HG03378 (cell line): ENCODE measurements around the gene PDGFRA.
"Not testable (repeated sequence)": the region's sequence is repeated elsewhere in the genome, so short reads cannot be mapped to it uniquely, and the experiment has no call there.

ENCODE experiments used
- ATAC-seq: cut with Tn5 transposase; IDR thresholded peaks from one replicate; pipeline ENCODE4 v1.9.1; 2021; ENCODE audit warnings: mild to moderate bottlenecking, moderate library complexity; ENCODE audit not compliant: unreplicated experiment

The PDGFRA gene

DNA sequence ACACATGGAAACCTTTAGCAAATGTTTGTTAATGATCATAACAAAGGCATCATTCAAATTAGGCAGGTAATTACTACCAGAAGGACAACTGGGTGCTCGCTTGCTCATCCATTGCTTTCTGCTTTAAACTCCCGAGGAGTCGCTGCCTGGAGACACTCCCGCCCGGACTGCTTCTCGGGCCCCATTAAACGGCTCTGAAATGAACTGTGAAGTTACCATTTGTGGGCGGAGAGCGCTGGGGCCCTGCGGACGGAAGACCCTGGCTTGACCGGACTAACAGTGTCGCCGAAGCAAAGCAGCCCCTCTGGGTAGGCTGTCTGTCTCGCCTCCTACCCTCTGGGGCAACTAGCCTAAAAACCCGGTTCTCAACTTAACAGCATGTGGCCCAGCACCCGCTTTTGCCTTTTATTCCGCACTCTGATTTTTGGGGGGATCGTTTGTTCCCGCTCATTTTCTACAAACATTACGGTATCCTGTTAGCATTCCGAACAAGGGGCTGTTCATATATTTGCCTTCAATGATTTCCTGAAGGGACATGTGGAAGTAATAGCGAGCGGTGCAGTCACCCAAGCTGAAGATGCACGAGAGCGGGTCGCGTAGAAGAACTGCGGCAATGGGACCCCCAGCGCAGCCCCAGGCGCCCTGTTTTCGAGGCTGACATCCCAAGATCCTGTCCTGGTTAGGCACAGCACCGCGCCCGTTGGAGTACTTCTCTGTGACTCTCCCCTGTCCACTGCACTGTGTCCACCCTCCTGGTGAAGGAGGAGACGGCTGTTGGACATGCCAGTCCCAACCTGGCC, 1.6 kb upstream of the PDGFRA start:
- ATAC-seq, result no peak

DNA sequence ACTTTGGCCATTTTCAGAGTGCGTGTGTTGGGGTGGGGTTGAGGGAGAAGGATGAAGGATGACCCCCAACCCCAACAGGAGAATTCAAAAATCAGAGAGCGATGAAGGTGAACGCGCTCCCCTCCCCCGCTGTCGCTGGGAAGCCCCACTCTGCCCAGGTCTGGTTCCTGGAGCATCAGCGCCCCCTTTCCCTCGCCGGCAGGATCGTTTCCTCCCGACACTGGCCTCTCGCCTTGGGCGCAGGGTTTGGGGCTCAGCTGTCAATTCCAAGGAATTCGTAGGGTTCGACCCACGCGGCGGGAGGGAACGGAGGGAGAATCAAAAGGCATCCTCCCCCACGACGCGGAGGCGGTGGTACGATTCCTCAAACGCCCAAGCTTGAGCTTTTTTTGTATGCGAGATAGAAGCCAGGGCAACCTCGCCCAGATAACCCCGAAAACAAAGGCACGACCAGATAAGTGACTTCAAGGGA, 1.0 kb upstream of the PDGFRA start:
- ATAC-seq, result no peak

DNA sequence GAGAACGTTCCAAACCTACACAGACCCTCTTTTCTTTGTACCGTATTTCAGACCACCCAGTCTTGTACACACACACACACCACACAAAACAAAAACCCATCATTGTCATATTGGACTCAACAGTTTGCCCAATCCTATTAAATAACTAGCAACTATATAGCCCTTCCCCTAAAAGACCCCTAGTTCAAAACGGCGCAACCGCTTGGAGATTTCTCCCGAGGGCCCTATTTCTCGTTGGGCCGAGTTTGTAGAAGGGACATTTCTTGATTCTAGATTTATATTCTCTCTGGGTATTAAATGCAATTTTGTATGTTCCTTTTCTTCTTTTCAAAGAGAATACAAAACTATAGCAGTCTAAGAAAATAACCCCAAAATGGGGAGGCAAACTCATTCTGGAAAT, 547 bp upstream of the PDGFRA start:
- no peak for ATAC-seq

DNA sequence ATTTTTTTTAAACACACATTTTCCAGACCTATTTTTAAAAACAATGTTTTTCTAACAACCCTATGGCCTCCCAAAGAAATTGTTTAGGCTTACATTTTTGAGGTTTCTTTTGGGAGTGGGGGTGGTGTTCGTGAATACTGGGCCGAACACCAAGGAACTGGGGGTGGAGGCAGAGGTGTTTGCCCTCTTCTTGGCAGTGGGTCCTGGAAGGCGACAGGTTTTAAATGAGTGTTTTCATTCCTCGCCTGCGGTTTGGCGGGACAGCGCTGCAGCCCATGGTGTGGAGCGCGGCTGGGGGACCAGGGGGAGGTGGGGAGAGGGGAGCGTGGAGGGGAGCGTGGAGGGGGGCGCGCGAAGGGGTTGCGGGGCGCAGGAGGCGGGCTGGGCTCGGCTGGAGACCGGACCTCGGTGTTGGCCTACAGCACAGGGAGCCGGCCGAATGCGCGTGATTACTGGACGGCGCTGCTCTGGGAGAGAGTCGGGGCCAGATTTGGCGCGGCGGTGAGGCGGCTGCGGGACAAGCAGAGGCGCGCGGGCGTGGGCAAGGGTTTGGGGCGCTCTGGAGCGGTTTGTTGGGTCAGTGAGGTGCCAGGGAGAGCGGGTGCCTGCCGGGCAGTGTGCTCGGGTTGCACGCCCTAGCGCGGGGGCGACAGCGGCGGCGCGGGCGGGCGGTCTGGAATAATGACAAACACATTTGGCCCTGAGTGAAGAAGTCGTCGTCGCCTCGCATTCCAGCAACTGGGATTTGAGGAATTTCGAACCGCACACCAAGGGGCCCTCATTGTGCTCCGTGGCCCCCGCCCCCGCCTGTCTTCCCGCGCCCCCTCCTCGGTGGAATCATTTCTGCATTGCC, 764 bp downstream of the PDGFRA start:
- ATAC-seq, result no peak

DNA sequence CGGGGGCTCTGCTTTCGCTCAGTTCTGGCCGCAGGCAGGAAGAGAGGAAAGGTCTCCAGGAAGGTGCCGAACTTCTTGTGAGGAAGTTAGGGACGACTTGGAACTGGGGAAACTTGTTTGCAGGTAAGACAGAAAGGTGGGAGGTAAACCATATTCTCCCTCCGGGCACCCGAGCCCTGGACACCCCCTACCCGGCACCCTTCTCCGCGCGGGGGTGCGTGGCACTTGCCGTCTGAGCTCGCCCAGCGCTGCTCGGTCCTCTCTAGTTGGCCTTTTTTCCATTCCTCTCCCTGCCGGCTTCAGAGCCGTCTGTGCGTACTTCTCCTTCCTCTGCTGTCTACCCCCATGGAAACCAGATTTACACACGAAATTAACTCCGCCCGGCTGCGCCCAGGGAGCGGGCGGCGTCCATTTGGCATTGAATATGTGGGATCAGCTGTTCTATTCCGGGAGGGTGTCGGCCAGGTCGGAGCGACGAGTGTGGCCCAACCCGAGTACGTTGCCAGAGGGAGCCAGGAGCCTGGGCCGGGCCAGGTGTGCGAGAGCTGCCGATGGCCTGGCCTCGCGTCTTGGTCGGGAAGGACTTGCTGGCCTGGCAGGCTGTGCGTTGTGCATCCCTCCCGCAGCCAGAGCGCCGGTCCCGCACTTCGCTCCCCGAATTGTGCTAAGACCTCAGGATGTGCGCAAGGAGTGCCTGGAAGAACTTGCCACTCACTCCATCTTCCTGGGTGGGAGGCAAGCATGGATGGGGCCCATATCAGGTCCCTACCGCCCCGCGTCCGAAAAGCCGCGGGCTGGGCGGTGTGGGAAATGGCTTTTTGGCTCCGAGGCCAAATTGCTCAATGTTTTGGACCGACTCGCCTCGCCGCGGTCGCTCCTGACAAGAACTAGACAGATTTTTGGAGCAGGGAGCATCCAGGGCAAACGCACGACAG, 1.7 kb downstream of the PDGFRA start:
- no peak for ATAC-seq

DNA sequence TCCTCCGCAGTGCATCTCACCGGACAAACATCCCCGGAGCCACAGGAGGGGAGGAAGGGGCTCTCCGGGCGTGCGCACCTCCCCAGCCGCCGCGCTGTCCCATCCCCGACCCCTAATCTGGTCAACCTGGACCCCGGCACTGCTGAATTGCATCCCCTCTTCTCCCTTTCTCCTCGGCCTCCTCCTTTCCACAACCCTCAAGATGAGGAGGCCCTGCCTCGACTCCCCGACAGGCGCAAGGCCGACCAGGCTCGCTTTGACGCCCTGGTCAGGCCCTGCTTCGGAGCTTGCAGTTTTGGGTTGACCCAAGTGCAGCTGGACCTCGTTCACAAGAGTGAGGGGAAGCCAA, 2.3 kb downstream of the PDGFRA start:
- ATAC-seq, result no peak

DNA sequence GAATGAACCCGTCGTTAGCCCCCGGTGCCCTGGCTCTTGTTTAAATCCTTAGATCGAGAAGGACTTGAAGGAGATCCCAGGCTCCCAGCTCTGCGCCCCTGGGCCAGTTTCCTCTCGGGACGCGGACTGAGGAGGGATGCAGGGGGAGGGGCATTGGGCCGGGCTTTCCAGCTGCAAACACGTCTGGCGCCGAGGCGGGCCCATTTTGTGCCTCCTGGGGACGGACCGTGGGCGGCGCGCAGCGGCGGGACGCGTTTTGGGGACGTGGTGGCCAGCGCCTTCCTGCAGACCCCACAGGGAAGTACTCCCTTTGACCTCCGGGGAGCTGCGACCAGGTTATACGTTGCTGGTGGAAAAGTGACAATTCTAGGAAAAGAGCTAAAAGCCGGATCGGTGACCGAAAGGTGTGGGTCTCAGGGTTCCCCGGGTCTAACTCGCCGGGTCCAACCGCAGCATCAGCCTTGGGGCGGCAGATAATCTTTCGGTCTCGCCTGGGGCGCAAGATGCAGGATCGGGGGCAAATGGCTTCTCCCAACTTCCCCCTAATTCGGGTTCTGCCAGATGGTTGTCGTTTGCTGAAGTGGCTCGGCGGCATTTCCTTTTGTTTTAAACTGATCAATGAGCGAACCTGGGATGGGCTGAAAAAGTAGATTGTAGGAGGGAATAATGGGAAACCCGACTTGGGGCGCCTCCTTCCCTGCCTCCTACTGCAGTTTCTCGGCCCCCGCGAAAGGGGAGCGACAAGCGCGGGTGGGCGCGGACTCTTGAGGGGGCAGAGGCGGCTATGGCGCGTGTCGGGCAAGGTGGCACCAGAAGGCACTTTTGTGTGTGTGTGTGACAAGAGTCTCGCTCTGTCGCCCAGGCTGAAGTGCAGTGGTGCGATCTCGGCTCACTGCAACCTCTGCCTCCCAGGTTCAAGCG, 2.9 kb downstream of the PDGFRA start:
- ATAC-seq, result no peak

DNA sequence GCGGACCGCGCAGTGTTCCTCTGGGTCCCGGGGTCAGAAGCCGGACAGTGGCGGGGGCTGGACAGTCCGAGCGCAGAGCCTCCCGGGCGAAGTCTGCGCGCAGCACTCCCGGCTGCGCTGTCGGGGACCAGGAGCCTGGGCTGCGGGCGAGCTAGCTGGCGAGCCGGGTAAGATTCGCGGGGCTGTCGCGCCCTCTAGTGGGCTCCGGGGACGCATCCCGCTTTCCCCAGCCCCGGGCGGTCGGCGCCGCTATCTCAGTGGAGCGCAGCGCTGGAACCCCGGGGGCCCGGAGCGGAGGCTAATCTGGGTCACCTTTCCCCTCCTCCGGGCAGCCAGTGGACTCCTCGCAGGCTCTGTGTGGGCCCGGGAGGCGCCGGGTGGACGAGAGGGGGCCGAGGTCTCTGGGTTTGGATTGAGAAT, 4.2 kb downstream of the PDGFRA start:
- peak; percentile 80 for ATAC-seq

DNA sequence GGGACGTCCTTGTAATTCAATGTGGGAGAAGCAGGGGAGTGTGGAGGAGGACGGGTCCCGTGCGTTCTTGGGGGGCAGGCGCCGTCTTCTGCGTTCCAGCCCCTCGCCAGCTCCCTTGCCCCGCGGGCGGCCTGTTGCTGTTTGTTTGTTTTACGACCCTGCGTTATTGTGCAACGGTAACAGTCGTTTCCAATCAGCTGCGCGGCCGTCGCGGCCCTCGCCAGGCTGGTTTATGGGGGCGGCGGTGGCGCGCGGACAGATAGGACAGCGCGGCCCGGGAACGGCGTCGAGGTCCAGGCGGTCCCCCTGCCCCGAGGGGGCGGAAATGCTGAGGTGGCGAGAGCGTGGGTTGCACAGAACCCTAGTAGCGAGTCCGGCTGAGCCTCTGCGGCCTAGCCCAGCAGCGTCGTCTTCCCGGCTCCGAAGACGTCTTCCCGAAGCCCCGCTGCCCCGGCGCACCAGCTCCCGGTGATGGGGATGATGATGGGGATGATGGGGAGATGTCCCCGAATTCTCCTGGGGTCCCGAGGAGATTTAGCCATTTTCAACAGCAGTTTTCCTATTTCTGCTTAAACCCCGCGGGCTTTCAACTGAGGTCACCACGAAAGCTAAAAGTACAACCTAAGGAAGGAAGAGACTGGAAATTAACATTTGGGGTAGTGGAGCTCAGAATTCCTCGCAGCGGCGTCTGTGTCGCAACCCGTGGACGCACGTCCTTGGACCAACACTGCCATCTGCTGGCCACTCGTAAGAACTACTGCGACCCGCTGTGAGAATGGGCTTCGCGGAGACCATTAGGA, 4.8 kb downstream of the PDGFRA start:
- peak; percentile 61 for ATAC-seq

DNA sequence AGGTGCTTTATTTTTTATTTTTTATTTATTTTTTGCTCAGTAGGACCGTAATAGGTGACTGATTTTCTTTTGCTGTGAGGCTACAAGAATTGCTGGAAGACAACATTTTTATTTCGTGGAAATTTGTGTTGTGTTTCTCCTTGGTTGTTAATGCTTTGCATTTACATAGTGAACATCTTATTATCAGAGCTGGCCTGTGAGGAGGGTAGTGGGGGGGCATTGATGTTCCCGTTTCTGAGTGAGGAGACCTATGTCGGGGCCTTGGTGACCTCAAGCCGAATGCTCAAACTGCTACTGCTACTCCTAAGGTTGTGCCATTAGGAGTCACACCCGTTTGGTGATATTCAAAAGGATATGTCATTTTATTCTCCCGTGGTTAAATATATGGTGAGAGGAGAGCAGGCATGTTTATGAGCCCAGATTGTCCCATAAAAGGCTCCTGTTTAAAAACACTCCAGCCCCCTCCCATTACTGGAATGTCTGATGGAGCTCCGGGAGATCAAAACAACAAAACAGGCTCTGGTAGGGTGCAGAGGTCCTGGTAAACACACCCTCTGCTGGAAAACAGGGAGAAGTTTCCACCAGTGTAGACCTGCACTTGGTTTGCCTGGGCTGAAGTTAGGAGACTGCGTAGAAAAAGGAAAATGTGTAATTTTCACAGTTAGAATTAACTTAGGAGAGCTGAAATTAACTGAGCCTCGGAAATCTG, 5.6 kb downstream of the PDGFRA start:
- ATAC-seq, result no peak

DNA sequence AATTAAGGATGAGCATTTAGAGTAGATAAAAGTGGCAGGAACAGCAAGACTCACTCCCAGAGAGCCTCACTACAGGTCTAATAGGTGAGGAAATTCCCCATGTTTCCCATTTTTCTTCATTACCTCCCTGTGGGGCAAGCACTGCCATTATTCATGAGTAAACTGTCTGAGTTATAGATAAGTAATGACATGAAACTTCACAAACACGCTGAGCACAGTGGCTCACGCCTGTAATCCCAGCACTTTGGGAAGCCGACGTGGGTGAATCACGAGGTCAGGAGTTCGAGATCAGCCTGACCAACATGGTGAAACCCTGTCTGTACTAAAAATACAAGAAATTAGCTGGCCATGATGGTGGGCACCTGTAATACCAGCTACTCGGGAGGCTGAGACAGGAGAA, 7.2 kb downstream of the PDGFRA start:
- not testable (repeated sequence) for ATAC-seq

DNA sequence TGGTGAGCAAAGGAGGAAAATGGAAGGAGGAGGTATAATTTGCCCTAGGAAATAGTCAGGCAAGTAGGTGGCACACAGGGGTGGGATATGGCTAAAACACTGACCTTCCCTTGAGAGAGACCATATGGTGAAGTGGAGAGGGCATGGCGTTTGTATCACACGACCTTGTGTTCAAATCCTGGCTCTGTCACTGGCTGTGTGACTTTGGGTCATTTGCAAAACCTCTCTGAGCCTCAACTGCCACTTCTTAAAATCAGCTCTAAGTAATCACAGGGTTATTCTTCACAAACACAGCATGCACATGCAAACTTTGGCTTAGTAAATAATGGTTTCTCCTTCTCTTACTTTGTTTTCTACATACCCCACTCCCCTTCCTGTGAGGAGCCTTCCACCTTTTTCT, 8.7 kb downstream of the PDGFRA start:
- ATAC-seq, result no peak

DNA sequence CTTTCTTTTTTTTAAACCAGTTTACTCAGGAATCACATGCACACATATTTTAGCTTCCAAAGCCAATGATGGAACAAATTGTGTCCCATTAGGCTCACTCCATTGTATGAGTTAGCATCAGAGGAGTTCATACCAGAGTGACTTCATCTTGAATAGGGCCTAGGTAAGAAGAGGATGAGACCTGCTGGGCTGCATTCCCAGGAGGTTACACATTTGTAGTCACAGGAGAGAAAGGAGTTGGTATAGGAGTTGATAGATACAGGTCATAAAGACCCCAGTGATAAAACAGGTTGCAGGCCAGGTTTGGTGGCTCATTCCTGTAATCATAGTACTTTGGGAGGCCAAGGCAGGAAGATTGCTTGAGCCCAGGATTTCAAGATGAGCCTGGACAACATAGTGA, 9.3 kb downstream of the PDGFRA start:
- no peak for ATAC-seq

DNA sequence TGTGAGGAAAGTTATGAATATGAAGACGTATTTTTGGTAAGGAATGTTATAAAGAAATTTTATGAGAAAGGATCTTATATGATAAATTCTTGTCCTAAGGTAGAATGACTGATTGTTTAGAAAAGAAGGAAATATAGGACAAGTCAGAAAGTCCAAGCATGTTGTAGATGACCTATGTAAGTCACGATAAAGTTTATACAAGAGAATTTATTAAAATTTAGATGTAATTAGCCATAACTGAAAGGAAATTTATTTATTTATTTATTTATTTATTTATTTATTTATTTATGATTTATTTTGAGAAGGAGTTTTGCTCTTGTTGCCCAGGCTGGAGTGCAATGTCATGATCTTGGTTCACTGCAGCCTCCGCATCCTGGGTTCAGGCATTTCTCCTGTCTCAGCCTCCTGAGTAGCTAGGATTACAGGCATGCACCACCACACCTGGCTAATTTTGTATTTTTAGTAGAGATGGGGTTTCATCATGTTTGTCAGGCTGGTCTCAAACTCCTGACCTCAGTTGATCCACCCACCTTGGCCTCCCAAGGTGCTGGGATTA, 12.3 kb downstream of the PDGFRA start:
- not testable (repeated sequence) for ATAC-seq

DNA sequence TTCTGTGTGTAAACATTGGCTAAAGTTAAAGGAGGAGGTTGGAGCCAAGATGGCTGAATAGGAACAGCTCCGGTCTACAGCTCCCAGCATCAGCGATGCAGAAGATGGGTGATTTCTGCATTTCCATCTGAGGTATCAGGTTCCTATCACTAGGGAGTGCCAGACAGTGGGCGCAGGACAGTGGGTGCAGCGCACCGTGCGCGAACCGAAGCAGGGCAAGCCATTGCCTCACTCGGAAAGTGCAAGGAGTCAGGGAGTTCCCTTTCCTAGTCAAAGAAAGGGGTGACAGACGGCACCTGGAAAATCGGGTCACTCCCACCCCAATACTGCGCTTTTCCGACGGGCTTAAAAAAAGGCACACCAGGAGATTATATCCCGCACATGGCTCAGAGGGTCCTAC, 14.4 kb downstream of the PDGFRA start:
- not testable (repeated sequence) for ATAC-seq

DNA sequence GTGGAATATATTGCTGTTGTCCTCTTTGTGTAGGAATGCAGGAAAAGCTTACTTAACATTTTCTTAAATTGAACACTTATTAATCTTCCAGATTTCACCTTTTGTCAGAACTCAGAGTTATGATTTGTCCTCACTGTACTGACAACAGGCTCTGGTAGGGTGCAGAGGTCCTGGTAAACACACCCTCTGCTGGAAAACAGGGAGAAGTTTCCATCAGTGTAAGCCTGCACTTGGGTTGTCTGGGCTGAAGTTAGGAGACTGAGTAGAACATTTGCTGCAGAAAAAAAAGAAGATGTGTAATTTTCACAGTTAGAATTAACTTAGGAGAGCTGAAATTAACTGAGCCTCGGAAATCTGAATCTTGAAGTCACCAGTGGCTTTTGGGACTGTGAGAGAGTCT, 23.2 kb downstream of the PDGFRA start:
- ATAC-seq, result not testable (repeated sequence)

DNA sequence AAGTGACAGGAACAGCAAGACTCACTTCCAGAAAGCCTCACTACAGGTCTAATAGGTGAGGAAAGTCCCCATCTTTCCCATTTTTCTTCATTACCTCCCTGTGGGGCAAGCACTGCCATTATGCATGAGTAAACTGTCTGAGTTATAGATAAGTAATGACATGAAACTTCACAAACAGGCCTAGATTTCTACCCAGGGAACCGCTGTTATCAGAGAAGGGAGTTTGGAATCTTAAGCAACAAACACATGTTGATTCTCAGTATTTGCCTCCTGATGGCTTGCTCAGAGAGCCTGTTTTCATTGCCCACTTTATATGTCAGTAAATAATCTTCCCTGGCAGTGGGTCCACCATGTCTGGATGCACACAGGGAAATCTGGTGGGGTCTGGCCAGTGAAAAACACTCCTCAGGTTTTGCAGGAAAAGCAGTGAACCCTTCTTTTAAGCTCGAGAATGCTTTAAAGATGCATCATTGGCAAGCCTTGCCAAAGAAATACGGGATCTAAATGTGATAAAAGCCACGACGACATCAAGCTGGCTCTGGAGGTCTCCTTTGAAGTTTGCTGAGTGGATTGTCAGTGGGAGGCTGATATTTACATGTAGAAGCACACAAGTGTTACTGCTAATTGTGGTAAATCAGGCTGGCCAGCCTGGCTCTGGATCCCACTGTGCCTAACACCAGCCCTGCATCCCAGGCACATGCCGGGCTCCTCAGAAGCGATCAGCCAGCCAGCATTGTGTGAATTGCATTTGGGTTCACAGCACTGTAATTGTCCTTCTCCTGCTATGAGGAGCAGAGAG, 25.2 kb downstream of the PDGFRA start:
- ATAC-seq, result no peak

DNA sequence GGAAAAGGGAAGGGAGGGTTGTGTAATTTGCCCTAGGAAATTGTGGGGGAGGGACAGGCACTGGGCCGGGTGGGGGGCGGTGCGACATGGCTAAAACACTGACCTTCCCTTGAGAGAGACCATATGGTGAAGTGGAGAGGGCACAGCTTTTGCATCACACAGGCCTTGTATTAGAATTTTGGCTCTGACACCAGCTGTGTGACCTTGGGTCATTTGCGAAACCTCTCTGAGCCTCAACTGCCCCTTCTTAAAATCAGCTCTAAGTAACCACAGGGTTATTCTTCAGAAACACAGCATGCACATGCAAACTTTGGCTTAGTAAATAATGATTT, 25.8 kb downstream of the PDGFRA start:
- no peak for ATAC-seq
